ENCODE results near the gene RHNO1. TPM values are rescaled to one million over a fixed set of nuclear protein-coding genes. Genes with fewer than 3 reads are reported as not detected.

RHNO1 gene
- total and polyA plus RNA-seq, 7 donors, result 1.8 to 11.7 (median 6.4) TPM

- Histone ChIP-seq H3K27ac (peak overlapping the region; percentile 36), H3K4me1 (peaks cover 35% of the 10 kb centered on the region), H3K36me3 (ENCODE audit: insufficient read depth in 1 of 2, low read depth in 1 of 2) (no peaks in the 10 kb centered on the region), H3K27me3 (ENCODE audit: insufficient read depth in 3 of 3, low read length in 2 of 3) (no peaks in the 10 kb centered on the region), H3K4me3 (no peak overlapping the region), H3K9me3 (no peaks in the 10 kb centered on the region)
- ATAC-seq (no peak), DNase-seq (peak in 1 of 2 donors; percentile 29)
- no peak for TF ChIP-seq CTCF (IDR thresholded peaks at IDR 0.05)
- intact Hi-C loops (cut with DNase I), result no loop called here
- 86 to 88% (median 88%) methylated on average over 8 of the region's 8 CpGs for WGBS, 3 donors
Measured at GRCh38 chr12:2893007-2893406, 16.0 kb downstream of the RHNO1 start.

GRCh38 chr12:2895051-2895451 lies 18.0 kb downstream of the RHNO1 start:
- H3K36me3 ChIP-seq (ENCODE audit: insufficient read depth in 1 of 2, low read depth in 1 of 2), result no peaks in the 10 kb centered on the region
- no peaks in the 10 kb centered on the region for H3K9me3 ChIP-seq
- no peak overlapping the region for H3K27ac ChIP-seq
- no peak for ATAC-seq
- TF ChIP-seq CTCF (IDR thresholded peaks at IDR 0.05), result no peak
- H3K4me3 ChIP-seq, result no peak overlapping the region
- intact Hi-C loops (cut with DNase I), result no loop called here
- no peaks in the 10 kb centered on the region for H3K27me3 ChIP-seq (ENCODE audit: insufficient read depth in 3 of 3, low read length in 2 of 3)
- peaks cover 35% of the 10 kb centered on the region for H3K4me1 ChIP-seq
- no peak for DNase-seq
- WGBS, 3 donors, result 25 to 73% (median 54%) methylated on average over 2 of the region's 2 CpGs

- H3K4me3 ChIP-seq, result no peak overlapping the region
- H3K27ac ChIP-seq, result no peak overlapping the region
- ATAC-seq (no peak), DNase-seq (no peak)
- intact Hi-C loops (cut with DNase I), result no loop called here
- no peaks in the 10 kb centered on the region for H3K27me3 ChIP-seq (ENCODE audit: insufficient read depth in 3 of 3, low read length in 2 of 3)
- H3K36me3 ChIP-seq (ENCODE audit: insufficient read depth in 1 of 2, low read depth in 1 of 2), result no peaks in the 10 kb centered on the region
- no peaks in the 10 kb centered on the region for H3K9me3 ChIP-seq
- 65 to 71% (median 65%) methylated on average over 2 of the region's 2 CpGs for WGBS, 3 donors
- H3K4me1 ChIP-seq, result peaks cover 32% of the 10 kb centered on the region
- TF ChIP-seq CTCF (IDR thresholded peaks at IDR 0.05), result no peak
Measured at GRCh38 chr12:2895511-2895910, 18.5 kb downstream of the RHNO1 start.

GRCh38 chr12:2897418-2897817 lies 20.4 kb downstream of the RHNO1 start:
- H3K36me3 ChIP-seq (ENCODE audit: insufficient read depth in 1 of 2, low read depth in 1 of 2), result no peaks in the 10 kb centered on the region
- peaks cover 44% of the 10 kb centered on the region for H3K4me1 ChIP-seq
- intact Hi-C loops (cut with DNase I), result no loop called here
- H3K27me3 ChIP-seq (ENCODE audit: insufficient read depth in 3 of 3, low read length in 2 of 3), result no peaks in the 10 kb centered on the region
- no peak for TF ChIP-seq CTCF (IDR thresholded peaks at IDR 0.05)
- H3K27ac ChIP-seq, result no peak overlapping the region
- no peak overlapping the region for H3K4me3 ChIP-seq
- WGBS, 3 donors, result 96 to 99% (median 98%) methylated on average over 5 of the region's 5 CpGs
- no peaks in the 10 kb centered on the region for H3K9me3 ChIP-seq
- DNase-seq (no peak), ATAC-seq (no peak)

GRCh38 chr12:2900642-2901041 lies 23.6 kb downstream of the RHNO1 start:
- no peaks in the 10 kb centered on the region for H3K9me3 ChIP-seq
- intact Hi-C loops (cut with DNase I), result no loop called here
- DNase-seq (no peak), ATAC-seq (peak in 1 of 4 donors; percentile 49)
- H3K27ac ChIP-seq, result peak overlapping the region; percentile 64
- H3K27me3 ChIP-seq (ENCODE audit: insufficient read depth in 3 of 3, low read length in 2 of 3), result no peaks in the 10 kb centered on the region
- H3K4me1 ChIP-seq, result peaks cover 30% of the 10 kb centered on the region
- 85 to 94% (median 89%) methylated on average over 8 of the region's 8 CpGs for WGBS, 3 donors
- TF ChIP-seq CTCF (IDR thresholded peaks at IDR 0.05), result no peak
- H3K4me3 ChIP-seq, result no peak overlapping the region
- no peaks in the 10 kb centered on the region for H3K36me3 ChIP-seq (ENCODE audit: insufficient read depth in 1 of 2, low read depth in 1 of 2)
